Measurements from ENCODE around the gene RNF26. TPM values are rescaled to one million over a fixed set of nuclear protein-coding genes. Genes with fewer than 3 reads are reported as not detected.

Gene RNF26
- total RNA-seq, 2 experiments from 2014 or later: 32.2 to 32.9 TPM

DNA sequence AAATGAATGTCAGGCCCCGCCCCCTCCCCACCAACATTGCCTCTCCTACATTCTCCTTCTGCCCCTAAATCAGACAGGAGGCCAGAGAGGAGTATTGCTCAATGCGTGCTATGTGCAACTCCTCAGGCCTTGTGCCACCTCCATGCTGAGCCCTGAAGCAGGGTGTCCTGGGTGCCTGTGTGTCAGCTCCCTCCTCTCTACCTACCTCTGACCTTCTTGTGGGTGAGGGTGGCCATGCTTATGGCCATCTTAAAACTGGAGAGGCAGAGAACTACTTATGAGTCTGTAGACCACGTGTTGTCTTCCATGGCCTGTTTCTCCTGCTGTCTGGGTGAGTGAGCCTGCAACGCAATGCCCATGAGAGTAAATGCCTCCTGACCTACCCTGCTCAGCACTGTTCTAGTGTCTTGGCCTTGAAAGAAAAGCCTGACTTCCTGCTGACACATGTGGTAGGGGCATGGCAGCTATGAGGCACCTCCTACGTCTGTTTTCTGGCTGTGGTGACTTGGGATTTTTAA is 27.9 kb upstream of the RNF26 start:
- POLR2A ChIA-PET: interaction anchor here (0.7 to 3.4 kb wide), 7 partner anchors 11 to 204 kb away, joined by 3 to 23 read pairs (median 3); partner anchors contain the start of genes CBL, DPAGT1 and MCAM
- H3K4me1 Mint-ChIP-seq: peaks cover 17% of the 10 kb centered on the region
- H3K4me3 Mint-ChIP-seq: peak overlapping the region; percentile 18
- no peaks in the 10 kb centered on the region for H3K9me3 Mint-ChIP-seq
- no peaks in the 10 kb centered on the region for H3K27me3 Mint-ChIP-seq
- ATAC-seq (ENCODE audit: low read depth) (peak; percentile 87), DNase-seq (no peak)
- H3K36me3 Mint-ChIP-seq: peaks cover 28% of the 10 kb centered on the region
- peak overlapping the region; percentile 74 for H3K27ac Mint-ChIP-seq

- DNase-seq: no peak
- no peak for ATAC-seq (ENCODE audit: low read depth)
- Mint-ChIP-seq H3K36me3 (peaks cover 23% of the 10 kb centered on the region), H3K4me3 (no peak overlapping the region), H3K27ac (no peak overlapping the region), H3K27me3 (no peaks in the 10 kb centered on the region), H3K4me1 (peaks cover 14% of the 10 kb centered on the region), H3K9me3 (no peaks in the 10 kb centered on the region)
- POLR2A ChIA-PET: interaction anchor here (0.8 to 3.4 kb wide), 3 partner anchors 10 to 101 kb away, joined by 3 to 23 read pairs (median 4); partner anchors contain the start of genes CBL and MCAM
These were observed 27.1 kb upstream of the RNF26 start for GRCh38 chr11:119307219-119307618.

- H3K4me3 Mint-ChIP-seq: no peak overlapping the region
- H3K27ac Mint-ChIP-seq: no peak overlapping the region
- ATAC-seq (ENCODE audit: low read depth): no peak
- DNase-seq: no peak
- H3K4me1 Mint-ChIP-seq: peaks cover 14% of the 10 kb centered on the region
- peaks cover 17% of the 10 kb centered on the region for H3K36me3 Mint-ChIP-seq
- H3K9me3 Mint-ChIP-seq: no peaks in the 10 kb centered on the region
- POLR2A ChIA-PET: interaction anchor here (0.8 to 3.4 kb wide), 3 partner anchors 9 to 13 kb away, joined by 3 to 23 read pairs (median 4); partner anchors contain the start of gene MCAM
- H3K27me3 Mint-ChIP-seq: no peaks in the 10 kb centered on the region
These were observed 26.4 kb upstream of the RNF26 start for GRCh38 chr11:119307974-119308373.

DNA sequence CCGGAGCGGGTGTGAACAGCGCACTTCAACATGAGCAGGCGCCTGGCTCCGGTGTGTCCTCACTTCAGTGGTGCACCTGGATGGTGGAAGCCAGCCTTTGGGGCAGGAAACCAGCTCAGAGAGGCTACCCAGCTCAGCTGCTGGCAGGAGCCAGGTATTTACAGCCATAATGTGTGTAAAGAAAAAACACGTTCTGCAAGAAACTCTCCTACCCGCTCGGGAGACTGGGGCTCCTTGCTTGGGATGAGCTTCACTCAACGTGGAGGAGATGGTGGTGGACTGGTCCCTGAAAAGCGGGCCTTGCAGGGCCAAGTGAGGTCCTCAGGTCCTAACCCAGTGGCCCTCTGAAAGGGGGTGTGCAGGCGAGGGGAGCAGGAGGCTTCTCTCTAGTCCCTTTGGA is 24.9 kb upstream of the RNF26 start:
- ATAC-seq (ENCODE audit: low read depth): no peak

DNA sequence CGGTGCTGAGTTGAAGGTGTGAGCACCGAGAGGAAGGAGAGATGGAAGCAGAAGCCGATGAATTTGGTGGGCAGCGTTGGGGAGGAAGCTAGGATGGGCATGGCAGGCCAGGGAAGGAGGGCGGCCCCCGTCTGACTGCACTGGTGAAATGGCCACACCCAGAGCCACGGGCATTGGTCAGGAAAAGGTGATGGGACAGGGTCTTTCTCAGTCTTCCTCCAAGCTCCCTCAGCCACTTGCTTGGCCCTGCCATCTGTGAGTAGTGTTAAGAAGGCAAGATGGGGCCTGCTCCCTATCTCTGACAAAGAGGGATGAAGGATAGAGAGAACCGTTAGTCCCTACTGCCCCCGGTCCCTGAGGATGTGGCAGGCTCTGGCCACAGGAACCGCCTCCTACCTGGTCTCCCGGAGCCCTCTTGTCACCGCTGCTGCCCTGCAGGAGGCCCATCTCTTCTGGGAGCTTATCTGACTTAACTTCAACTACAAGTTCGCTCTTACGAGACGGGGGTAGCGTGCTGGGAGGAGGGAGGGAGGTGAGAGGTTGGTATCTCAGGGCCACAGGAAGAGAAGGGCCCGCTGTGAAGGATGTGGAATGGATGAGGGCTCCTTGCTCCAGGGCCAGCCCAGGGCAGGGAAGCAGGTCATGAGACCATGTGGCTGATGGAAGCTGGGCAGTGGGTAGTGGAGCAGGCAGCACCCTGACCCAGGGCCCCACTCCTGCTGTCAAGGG is 24.2 kb upstream of the RNF26 start:
- H3K27ac Mint-ChIP-seq: no peak overlapping the region
- H3K4me3 Mint-ChIP-seq: no peak overlapping the region
- POLR2A ChIA-PET: interaction anchor here (1.0 to 3.0 kb wide), 2 partner anchors 11 to 104 kb away, joined by 3 to 12 read pairs; partner anchors contain the start of gene CBL

More for the DNA sequence above, 24.9 kb upstream of the RNF26 start:
- peaks cover 14% of the 10 kb centered on the region for H3K4me1 Mint-ChIP-seq
- POLR2A ChIA-PET: interaction anchor here (1.0 to 3.0 kb wide), 2 partner anchors 12 to 104 kb away, joined by 3 to 12 read pairs; partner anchors contain the start of gene CBL
- DNase-seq: no peak
- H3K36me3 Mint-ChIP-seq: peaks cover 6% of the 10 kb centered on the region
- no peaks in the 10 kb centered on the region for H3K9me3 Mint-ChIP-seq
- H3K4me3 Mint-ChIP-seq: no peak overlapping the region
- H3K27ac Mint-ChIP-seq: peak overlapping the region; percentile 22
- H3K27me3 Mint-ChIP-seq: no peaks in the 10 kb centered on the region

DNA sequence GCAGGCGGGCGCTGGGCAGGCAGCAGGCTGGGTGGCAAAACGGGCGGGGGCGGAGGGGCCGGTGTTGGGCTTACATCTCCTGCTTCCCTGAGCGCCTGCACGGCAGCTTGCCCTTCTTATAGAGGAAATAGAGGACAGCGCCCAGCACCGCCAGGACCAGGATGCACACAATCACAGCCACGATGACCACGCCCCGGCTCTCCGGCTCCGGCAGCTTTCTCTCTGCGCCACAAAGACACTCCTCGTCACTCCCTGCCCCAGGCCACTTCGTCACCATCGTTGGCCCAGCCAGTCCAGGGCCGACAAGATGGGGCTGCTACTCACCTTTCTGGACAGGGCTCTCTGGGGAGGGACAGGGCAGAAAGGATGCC is 23.7 kb upstream of the RNF26 start:
- DNase-seq (no peak), ATAC-seq (ENCODE audit: low read depth) (no peak)
- peaks cover 2% of the 10 kb centered on the region for H3K36me3 Mint-ChIP-seq
- POLR2A ChIA-PET: interaction anchor here (3.0 kb wide), 1 partner anchor 11 kb away, joined by 12 read pairs; no protein-coding TSS in a partner anchor
- H3K27ac Mint-ChIP-seq: no peak overlapping the region
- H3K27me3 Mint-ChIP-seq: peaks cover 2% of the 10 kb centered on the region
- peaks cover 14% of the 10 kb centered on the region for H3K4me1 Mint-ChIP-seq
- no peaks in the 10 kb centered on the region for H3K9me3 Mint-ChIP-seq
- no peak overlapping the region for H3K4me3 Mint-ChIP-seq

More for the DNA sequence above, 24.2 kb upstream of the RNF26 start:
- peaks cover 13% of the 10 kb centered on the region for H3K4me1 Mint-ChIP-seq
- DNase-seq: no peak
- H3K9me3 Mint-ChIP-seq: no peaks in the 10 kb centered on the region
- H3K36me3 Mint-ChIP-seq: peaks cover 5% of the 10 kb centered on the region
- no peaks in the 10 kb centered on the region for H3K27me3 Mint-ChIP-seq
- no peak for ATAC-seq (ENCODE audit: low read depth)

DNA sequence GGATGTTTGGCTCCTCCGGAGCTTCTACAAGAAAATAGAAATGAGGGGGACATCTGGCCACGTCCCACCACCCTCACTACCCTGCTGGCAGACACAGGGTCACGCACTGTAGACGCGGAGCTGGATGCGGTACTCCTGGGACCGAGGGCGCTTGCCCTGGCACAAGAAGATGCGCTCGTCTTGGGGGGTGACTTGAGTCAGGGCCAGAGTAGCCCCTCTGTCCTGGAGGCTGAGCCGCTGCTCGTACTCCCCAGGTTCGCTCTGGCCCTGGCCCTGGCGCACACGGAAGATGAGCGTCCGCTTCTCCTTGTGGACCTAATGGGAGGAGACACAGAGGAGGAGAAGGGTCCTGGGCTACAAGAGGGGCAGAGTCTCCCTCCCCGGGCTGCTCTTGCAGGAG is 19.6 kb upstream of the RNF26 start:
- peaks cover 20% of the 10 kb centered on the region for H3K27me3 Mint-ChIP-seq
- H3K36me3 Mint-ChIP-seq: peaks cover under 1% of the 10 kb centered on the region
- H3K4me3 Mint-ChIP-seq: peak overlapping the region; percentile 74
- H3K4me1 Mint-ChIP-seq: peaks cover 8% of the 10 kb centered on the region
- no peak for ATAC-seq (ENCODE audit: low read depth)
- no peak for DNase-seq
- POLR2A ChIA-PET: interaction anchor here (1.2 to 4.8 kb wide), 2 partner anchors 8 to 19 kb away, joined by 4 to 23 read pairs; partner anchors contain the start of gene RNF26
- H3K27ac Mint-ChIP-seq: no peak overlapping the region
- H3K9me3 Mint-ChIP-seq: no peaks in the 10 kb centered on the region

DNA sequence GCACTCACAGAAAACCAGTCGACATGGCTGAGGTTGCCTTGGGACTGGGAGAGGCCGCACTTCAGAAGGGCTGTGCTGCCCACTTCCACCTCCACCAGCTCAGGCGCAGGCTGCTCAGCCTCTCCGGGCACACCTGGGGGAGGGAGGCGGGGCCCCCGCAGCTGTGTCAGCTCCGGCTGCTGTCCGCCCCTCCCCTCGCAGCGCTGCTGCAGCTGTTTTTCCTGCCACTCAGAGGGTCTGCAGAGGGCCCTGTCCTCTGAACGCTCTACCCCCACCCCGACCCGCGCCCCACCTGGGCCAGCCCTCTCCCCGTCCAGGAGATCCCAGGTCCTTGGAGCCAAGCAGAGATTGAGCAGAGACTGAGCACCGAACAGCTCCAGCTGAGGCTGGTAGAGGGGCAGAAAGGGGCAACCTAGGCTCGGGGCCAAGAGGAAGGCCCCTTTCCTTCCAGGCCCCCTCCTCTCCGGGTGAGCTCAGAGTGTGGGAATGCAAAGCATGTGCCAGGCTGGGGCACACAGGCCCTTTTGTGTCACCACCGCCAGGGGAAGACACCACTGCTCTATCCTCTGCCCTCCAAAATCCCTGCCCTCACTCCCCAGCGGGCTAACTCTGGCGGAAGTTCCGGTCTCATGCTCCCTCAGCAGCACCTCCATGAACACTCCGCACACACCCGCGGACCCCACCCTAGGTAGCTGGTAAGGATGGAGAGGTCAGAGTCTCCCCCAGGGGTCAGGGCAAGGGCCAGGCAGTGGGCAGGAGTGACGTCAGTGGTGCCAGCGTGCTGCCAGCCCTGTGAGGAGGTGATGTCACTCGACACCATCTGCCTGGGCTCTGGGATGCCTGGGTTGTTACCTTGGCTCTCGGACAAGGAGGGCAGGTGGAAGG is 19.0 kb upstream of the RNF26 start:
- Mint-ChIP-seq H3K9me3 (no peaks in the 10 kb centered on the region), H3K4me3 (peak overlapping the region; percentile 74), H3K27ac (peak overlapping the region; percentile 42)

DNA sequence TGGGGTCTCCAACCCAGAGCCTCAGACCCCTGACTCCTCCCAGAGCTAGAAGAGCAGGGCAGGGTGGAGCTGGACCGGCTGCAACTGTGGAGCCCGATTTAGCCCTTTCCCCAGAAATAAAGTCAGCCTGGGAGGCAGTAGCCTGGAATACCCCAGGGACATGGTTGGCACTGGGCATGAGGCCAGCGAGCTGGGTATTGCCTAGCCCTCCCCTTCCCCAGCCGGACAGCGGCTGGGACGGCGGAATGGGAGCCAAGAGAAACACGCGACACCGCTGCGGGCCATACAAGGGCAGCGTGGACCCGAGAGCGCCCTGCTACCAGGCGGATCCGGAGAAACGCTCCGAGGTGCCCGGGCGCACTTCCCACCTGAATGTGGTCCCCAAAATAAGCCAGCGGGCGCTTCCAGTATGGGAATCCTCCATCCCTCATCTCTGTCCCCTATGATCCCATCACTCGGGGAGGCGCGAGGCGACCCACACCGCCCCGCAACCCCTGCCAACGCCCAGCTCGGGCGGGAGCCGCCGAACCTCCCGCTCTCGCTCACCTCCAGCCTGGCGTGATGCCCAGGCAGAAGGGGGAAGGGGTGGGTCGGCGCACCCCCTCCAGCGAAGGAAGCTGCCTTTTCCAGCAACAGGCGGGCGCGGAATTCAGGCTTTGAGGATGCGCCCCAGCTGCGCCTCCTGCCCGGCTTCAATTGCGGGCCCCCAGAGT is 18.2 kb upstream of the RNF26 start:
- POLR2A ChIA-PET: interaction anchor here (0.6 to 4.8 kb wide), 6 partner anchors 9 to 438 kb away, joined by 3 to 23 read pairs (median 4); partner anchors contain the start of genes CBL and RNF26
- Mint-ChIP-seq H3K36me3 (no peaks in the 10 kb centered on the region), H3K9me3 (no peaks in the 10 kb centered on the region), H3K4me1 (peaks cover 9% of the 10 kb centered on the region), H3K27ac (no peak overlapping the region), H3K4me3 (peak overlapping the region; percentile 74), H3K27me3 (peaks cover 21% of the 10 kb centered on the region)
- DNase-seq (no peak), ATAC-seq (ENCODE audit: low read depth) (no peak)

More for the DNA sequence above, 19.0 kb upstream of the RNF26 start:
- ATAC-seq (ENCODE audit: low read depth): peak; percentile 59
- POLR2A ChIA-PET: interaction anchor here (0.8 to 4.8 kb wide), 3 partner anchors 9 to 23 kb away, joined by 3 to 23 read pairs (median 4); partner anchors contain the start of gene RNF26
- H3K36me3 Mint-ChIP-seq: no peaks in the 10 kb centered on the region
- peak; percentile 64 for DNase-seq
- peaks cover 9% of the 10 kb centered on the region for H3K4me1 Mint-ChIP-seq
- peaks cover 21% of the 10 kb centered on the region for H3K27me3 Mint-ChIP-seq

- Mint-ChIP-seq H3K27me3 (peaks cover 21% of the 10 kb centered on the region), H3K4me3 (peak within 1 kb of the TSS; percentile 74), H3K4me1 (peaks cover 16% of the 10 kb centered on the region), H3K9me3 (no peaks in the 10 kb centered on the region), H3K36me3 (no peaks in the 10 kb centered on the region), H3K27ac (no peak within 1 kb of the TSS)
- no peak for DNase-seq
- no peak for ATAC-seq (ENCODE audit: low read depth)
- POLR2A ChIA-PET: interaction anchor here (0.6 to 4.8 kb wide), 4 partner anchors 10 to 439 kb away, joined by 3 to 23 read pairs (median 4); partner anchors contain the start of gene CBL
These were observed 17.4 kb upstream of the RNF26 start, which contains the start of gene MCAM for GRCh38 chr11:119316729-119317591. MCAM (minus strand) TSS chr11:119317130; CDS start chr11:119317101, 29 bp downstream.

GRCh38 chr11:119317592-119318239 is 16.6 kb upstream of the RNF26 start:
- Mint-ChIP-seq H3K9me3 (no peaks in the 10 kb centered on the region), H3K4me1 (peaks cover 21% of the 10 kb centered on the region), H3K4me3 (no peak overlapping the region), H3K36me3 (no peaks in the 10 kb centered on the region), H3K27ac (no peak overlapping the region), H3K27me3 (peaks cover 21% of the 10 kb centered on the region)
- ATAC-seq (ENCODE audit: low read depth) (no peak), DNase-seq (no peak)
- POLR2A ChIA-PET: interaction anchor here (4.8 kb wide), 1 partner anchor 11 kb away, joined by 23 read pairs; no protein-coding TSS in a partner anchor
